DOHH2 (cell line): ENCODE data around the gene EAF1.

Experiments used
- EZH2phosphoT487 ChIP-seq: fragments of 200-600 bp; sonication (generic); IDR thresholded peaks from 2 replicates; pipeline ENCODE4 v1.6.1; 2017; ENCODE audit warnings: borderline replicate concordance, mild to moderate bottlenecking, antibody characterized with exemption, low read length, moderate library complexity, mixed read lengths
- TF ChIP-seq, protein P1 (sequence below): fragments of 200-600 bp; sonication (generic); IDR thresholded peaks from one replicate; pipeline ENCODE4 v1.5.1; 2014; ENCODE audit warnings: antibody characterized with exemption, mild to moderate bottlenecking, low read depth, low read length; ENCODE audit not compliant: poor library complexity, severe bottlenecking

DNA sequence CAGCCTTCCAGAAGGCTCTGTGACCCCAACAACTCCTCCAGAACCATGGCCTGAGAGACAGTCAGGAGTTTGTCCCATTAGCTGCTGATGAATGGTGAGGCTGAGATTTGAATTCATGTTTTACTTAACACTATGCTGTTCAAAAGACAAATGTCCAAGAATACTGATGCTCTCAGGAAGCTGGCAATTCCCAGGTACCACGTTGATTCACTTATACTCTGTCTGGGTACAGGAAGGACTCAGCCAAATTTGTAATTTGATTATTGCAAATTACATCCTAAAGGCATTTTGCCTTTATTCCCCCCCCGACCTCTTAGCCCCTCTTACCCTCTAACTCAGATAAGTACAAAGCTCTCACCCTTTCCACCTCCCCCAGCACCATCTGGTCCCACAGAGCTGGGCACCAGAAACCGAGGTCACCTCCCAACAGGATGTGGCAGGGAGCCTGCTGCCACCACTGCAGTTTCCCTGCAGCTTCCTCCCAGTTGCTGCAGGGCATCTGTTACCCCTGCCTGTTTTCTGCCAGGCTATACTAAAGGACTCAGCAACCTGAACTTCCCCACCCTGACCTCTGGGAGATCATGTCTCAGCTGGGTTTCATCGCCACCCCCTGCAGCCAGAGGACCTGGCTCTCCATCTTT is 33.6 kb downstream of the EAF1 start:
- TF ChIP-seq, protein P1, sequence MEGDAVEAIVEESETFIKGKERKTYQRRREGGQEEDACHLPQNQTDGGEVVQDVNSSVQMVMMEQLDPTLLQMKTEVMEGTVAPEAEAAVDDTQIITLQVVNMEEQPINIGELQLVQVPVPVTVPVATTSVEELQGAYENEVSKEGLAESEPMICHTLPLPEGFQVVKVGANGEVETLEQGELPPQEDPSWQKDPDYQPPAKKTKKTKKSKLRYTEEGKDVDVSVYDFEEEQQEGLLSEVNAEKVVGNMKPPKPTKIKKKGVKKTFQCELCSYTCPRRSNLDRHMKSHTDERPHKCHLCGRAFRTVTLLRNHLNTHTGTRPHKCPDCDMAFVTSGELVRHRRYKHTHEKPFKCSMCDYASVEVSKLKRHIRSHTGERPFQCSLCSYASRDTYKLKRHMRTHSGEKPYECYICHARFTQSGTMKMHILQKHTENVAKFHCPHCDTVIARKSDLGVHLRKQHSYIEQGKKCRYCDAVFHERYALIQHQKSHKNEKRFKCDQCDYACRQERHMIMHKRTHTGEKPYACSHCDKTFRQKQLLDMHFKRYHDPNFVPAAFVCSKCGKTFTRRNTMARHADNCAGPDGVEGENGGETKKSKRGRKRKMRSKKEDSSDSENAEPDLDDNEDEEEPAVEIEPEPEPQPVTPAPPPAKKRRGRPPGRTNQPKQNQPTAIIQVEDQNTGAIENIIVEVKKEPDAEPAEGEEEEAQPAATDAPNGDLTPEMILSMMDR: no peak
- TF ChIP-seq EZH2phosphoT487: no peak
